Measurements from ENCODE around the gene GNG12.

Gene GNG12

DNA sequence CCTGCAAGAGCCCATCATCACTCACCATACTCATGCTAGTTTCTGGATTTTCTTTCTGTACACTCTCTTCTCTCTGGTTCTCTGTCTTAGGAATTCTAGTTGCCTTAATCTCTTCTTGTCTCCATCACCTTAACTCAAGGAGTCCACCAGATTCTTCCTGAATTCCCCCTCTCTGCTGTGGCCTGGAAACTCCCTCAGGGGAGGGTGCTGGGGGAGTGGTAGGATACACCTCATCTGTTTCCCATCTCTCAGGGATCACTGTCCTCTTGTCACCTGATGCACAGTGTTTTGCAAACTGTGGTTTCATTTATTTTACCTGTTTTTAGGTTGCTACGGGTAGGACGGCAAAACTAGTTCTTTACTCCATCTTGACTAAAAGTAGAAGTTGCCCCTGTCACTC lies 6.6 kb upstream of the GNG12 start:
- no peak for DNase-seq

DNA sequence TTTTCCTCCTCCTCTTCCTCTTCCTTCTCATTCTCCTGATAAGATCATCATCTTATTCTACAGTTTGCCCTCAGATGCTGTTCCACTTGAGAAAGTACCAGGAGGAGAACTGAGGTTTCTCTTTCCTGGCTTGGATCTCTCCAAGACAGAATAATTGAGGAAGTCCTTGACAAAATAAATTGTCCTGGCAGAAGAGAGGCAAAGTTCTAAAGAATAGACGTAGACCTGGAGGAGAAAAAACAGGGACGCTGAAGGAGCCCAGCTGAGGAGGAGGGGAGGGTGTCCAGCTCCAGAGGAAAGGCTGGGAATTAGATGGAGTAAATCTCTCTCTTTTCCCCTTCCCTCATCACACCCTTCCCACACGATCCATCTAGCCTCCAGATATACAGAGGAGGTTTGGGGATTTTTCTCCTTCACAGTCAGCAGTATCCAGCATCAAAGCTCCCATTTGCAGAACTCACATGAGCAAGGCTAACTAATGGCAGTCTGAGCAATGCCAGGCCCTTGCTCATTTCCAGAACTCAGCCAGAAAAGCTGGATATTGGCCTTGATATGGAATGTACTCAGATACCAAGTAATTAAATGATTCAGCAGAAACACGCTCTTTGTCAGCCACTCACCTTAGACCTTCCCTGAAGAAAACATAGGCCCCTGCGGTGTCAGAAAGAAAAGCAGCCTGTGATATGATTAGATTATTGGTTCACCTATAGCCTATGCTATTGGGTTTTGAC lies 5.1 kb upstream of the GNG12 start:
- no peak for DNase-seq

DNA sequence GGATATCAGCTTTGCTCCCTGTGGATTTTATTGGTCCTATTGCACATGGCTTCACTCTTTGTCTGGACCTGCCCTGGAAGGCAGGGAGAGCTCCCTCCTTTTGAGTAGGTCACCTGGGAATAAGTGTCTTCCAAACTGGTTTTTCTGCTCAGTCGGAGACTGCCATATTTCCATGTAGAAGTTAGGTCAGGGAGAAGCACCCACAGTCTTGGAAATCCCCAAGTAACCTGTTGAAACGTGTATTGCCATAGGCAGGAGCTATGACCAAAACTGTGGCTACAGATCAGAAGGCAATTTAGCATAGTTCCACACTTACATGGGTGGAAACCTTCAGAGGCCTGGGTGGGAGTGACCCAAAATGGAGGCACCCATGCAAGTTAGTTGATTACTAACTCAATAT lies 3.5 kb upstream of the GNG12 start:
- no peak for DNase-seq

DNA sequence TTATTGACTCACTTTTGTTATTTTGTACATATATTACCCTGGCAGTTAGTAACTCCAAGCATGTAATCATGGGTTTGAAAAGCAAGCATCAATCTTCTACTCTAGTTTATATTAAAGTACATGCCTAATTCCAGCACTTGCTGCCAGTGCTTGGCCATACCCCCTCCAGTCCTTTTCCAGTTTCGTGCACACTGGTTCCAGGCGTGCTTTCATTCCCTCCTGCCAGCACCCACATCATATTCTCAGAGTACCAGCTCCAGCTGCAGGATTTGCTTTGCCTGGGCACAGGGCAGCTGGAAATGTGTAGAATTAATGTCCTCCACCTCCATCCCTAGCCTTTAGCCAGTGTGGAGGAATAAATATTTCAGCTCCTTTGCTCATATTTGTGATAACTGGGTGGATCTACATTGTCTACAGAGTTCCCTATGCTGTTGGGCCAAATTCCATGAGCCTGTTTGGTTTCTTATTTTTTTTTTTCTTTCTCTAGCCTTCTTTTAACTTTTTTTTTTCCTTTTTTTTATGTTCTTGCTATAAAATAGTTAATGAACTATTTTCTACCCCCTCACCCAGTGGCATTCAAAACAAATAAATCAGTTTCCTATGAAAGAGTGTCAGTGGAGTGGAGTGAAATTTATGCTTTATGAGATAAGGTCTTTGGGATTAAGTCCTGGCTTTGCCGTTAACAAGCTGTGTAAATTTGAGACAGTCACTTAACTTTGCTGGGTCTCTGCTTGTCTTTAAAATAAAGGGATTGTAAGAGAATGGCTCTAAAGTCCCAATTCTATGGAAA lies 2.6 kb upstream of the GNG12 start:
- no peak for DNase-seq

DNA sequence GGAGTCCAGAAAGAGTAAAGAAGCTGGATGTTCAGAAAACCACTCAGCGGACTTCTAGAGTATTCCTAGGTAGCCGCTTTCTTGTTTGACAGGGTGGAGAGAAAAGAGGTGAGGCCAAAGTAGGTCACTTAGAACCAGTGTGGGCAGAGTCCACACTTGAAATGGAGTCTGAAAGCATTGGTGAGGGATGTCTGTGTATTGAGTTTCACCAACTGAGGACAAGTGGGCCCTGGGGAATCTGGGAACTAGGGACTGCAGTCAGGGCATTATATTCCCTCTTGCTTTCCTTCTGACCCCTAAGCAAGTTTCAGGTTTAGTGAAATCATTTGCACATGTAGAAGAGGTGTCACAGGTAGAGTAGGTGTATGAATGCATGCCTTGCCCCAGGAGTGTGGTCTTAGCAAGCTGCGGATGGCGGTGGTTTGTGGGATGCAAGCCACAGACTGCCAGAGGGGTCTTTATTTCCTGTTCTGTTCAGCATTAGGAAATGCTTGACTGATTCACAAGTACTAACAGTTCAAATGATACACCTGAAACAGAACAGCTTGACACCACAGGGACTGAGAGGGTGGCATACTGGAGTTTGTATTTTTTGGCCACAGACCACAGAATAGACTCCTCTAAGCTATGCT lies 1.1 kb upstream of the GNG12 start:
- no peak for DNase-seq

DNA sequence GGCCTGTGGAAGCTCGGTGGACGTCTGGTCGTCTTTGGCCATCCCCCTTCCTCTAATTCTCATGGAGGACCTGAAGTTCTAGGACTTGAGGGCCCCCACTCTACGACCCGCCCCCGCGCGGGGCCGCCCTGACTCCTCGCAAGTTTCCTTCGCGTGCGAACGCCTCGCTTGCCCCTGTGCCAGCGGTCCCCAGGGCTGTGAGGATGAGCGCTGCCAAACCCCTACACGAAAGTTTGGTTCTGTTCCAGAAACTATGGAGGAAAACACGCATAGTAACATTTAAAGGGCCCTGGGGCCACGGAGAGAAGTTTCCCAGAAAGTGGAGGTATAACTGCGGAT lies 304 bp upstream of the GNG12 start:
- DNase-seq: no peak

DNA sequence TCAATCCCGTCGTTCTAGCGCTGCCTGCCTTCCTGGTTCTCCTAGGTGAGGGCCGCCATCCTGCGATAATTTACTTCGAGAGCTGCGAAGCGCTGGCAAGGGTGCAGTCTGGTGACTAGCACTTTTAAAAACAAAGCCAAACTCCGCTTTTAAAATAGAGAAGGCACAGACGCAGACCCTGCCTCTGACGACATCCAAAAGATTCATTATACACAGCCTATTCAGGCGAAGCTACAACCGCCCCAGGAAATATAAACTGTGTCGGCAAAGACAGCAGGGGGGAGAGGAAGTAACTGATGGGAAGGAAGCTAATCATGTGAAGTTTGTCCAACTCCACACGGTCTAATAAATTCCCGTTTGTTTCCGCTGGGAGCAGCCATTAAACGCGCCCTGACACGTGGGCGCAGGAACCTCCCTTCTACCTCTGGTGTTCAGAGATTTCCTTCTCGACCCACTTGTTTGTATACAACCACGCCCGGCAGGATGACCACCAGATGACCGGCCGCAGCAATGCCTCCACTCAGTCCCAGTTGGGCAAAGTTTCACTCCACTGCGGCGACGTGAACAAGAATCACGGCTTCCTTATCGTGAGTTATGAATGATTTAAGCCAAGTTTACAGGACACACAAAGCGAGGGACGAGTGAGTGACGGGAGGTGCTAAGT lies 1.3 kb downstream of the GNG12 start:
- no peak for DNase-seq

DNA sequence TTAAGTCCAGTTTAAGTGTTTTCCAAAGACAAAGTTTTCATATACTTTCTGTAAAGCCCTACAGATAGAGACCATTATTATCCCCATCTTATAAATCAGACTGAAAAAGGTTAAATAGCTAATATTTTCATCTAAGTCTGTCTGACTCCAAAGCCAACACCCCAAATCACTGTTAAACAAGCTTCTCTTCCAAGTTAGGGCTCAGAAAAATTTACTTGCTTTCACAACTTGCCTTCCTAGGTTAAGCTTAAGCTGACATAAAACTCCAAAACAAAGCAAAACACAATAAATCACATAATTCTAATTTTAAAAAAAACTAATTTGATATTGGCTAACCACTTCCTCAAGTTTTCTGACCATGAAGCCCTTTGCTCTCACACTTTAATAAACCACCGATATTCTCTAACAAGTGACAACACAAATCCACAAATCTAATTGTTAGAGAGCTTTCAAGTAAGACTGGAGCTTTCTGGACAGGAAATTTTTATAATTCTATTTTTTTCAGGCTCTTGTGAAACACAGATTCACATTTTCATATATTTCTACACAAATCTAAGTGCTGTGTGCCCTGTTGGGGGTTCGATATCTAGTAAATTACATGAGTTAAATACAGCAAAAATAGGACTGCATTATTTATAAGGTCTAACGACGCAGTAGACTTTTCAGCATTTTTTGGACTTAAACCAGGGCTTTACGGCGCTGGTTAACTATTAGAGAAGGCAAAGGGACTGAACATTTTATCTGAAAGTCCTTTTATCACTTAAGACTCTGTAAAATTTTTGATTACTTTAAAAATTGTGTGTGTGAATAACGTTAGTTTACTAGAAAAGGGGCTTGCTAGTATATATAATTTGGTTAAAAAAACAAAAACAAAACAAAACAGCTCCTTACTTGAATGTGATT lies 2.1 kb downstream of the GNG12 start:
- no peak for DNase-seq

DNA sequence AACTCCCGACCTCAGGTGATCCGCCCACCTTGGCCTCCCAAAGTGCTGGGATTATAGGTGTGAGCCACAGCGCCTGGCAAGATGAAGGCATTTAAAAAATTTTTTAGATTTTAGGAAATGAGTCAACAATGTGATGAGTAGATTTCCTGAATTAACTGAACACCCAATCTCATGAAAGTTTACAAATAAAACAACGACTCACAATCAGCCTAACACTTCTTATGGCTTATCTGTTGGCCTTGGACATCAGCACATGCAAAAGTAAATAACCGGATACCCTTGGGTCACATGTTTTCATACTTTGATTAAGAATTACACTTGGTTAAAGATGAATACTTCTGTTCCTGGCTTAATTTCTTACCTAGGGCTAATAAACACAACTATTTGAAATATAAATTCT lies 3.0 kb downstream of the GNG12 start:
- DNase-seq: no peak

DNA sequence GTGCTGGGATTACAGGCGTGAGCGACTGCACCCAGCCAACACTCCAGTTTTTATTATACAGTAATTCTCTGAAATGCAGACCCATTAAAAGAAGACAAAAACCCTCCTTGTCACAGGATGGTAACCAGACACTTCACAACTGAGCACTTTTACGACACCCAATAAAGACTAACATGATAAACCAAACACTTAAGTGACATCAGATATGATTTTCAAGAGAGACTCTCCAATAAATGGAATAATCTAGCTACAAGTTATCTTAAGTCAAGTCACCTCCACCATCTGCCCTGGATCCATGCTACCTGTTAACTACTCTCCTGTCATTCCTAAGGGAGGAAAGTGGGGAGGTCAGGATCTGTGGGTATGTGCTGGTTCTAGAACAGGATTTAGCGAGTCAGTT lies 5.6 kb downstream of the GNG12 start:
- DNase-seq: no peak

DNA sequence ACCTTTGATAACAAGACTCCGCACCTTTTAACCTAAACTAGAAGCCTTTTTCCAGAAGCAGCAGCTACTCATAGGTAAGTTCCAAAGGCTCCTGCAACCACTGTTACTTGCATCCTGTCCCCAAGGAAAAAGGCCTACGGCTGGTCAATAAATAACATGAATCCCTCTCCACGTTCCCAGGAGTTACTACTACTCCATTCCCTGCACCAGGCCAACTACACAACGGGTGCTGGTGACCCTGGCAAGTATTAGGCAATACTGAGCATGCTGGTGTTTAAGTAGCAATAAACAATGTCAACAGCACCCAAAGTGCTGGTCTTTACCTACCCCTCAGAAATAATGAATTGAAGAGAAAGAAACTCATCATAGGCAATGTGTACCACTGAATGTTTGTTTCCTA lies 7.7 kb downstream of the GNG12 start:
- DNase-seq: no peak

DNA sequence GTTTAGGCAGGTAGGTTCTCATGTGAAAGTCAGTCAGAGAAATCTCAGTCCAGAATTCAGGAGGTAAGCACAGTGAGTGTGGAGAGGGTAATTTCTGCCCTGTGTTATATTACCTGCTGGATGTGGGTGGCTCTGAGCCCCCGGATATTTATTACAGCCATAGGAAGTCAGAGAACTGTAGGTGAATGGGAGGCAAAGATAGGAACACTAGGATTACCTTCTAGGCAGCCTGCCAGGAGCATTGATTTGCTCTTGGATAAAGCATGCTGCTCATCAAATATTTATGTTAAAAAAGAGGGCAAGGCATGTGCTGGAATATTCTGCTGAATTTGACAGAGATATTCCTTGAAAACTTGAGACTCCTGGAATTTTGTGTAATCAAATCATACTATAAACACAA lies 8.5 kb downstream of the GNG12 start:
- no peak for DNase-seq

DNA sequence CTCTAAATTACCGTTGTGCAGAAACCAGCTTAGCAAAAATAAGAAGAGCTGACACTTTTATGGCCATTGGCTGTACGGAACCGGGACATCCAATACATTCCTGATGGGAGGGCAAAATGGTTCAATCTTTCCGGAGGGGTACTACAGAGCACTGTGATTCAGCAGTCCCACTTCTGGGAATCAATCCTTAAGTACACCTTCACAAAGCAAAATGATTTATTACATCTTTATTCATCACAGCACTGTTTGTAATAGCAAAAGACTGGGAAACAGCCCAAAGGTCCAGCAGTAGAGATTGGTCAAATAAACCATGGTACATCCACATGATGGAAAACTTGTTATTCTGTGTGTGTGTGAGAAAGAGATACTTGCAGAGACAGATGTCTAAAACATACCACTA lies 9.7 kb downstream of the GNG12 start:
- DNase-seq: no peak

DNA sequence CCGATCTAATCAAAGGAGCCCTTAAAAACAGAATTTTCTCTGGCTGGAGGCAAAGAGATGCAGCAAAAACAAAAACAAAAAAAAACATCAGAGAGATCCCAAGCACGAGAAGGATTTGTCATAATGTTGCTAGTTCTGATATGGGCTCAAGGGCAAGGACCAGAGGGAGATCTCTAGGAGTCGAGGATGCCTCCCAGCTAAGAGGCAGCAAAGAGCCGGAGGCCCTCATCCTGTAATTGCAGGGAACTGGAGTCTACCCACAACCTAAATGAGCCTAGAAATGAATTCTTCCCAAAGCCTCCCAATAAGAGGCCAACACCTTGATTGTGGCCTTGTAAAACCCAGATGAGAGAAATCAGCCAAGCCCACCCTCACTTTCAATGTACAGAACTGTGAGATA lies 12.0 kb downstream of the GNG12 start:
- DNase-seq: no peak

DNA sequence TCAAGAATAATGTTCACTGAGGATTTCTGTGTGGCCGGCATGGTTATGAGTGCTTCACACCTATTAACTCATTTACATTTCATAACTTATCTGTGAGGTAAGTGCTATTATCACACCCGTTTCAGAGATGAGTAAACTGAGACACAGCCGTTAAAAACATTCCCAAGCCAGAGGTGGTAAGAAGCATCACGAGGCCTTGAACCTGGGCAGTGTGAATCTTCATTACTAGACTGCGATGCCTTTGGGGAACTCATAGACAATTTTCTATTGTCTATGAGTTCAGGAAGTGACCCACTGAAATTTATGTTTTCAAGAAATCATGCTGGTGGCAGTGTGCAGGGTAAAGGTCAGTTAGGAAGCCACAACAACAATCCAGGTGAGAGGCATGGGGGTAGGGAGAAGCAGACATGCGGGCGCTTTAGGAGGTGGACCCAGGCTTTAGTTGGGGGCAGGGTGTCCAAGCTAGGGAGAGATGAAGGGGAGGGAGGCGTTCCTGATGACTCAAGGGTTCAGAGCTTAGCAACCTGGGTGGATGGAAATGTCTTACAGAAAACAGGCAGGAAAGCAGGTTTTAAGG lies 14.5 kb downstream of the GNG12 start:
- DNase-seq: no peak

DNA sequence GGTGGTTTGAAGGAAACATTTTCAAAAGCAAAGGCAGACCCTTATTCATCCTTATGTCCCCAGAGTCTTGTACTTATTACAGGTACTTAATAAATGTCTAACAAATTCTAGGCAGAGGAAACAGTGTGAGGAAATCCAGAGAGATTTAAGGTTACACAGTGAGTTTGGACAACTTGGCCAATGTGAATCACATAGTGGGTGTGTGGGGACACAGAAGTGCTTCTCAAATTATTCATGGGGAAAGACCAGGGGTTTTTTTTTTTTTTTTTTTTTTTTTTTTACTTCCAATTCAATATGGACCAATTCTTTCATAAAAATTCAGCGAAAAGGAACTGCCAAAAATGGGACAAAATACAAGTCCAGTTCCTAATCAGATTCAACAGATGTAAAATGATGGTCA lies 15.1 kb downstream of the GNG12 start:
- DNase-seq: no peak

DNA sequence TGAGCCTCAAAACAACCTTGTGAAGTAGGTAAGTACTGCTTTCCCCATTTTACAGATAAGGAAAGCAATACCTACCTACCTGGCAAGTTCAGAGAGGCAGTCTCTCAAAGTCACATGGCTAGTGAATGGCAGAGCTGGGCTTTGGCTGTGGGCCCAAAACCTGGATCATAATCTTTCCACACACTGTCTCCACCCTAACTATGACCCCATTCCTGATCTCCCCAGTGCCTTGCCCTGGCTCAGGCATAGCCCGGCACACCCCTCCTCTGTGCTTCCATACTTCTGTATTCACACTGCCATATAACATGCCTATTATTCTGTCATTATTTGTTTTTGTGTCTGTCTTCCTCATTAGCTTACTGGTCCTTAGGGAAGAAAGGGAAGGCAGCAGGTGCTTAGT lies 15.9 kb downstream of the GNG12 start:
- DNase-seq: no peak

DNA sequence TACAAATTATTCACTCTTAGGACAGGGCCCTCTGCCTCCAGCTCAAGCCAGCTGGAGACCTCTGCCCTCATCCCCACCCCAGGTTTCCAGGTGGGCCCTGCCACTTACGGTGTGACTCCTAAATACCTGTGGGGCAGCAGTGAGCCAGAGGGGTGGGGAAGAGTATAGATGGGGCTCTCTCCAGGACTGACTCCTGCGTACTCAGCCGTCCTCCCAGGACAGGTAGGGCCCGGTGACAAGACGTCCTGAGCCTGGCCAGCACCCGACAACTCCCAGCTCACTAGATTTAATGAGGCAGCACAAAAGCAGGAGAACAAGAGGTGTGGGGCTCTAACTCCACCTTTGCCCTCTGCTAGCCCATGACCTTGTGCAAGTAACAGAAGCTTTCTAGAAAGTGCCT lies 16.8 kb downstream of the GNG12 start:
- no peak for DNase-seq

DNA sequence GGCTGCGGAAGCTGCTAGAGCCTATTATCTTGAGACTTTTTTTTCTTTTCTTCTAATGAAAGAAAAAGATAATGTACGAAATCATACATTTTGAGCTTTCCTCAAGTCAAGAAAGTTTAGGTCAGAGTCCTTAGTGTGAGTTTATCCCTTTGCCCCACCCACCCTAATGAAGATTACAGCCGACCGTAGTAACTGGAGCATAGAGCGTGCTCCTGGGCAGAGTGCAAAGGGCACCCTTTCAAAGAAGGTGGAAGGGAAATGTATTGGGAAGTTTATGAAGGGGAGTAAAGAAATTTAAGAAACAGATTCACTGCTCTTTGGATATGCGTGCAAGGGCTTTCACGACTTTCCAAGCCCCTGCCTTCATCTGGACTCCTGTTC lies 17.2 kb downstream of the GNG12 start:
- no peak for DNase-seq

DNA sequence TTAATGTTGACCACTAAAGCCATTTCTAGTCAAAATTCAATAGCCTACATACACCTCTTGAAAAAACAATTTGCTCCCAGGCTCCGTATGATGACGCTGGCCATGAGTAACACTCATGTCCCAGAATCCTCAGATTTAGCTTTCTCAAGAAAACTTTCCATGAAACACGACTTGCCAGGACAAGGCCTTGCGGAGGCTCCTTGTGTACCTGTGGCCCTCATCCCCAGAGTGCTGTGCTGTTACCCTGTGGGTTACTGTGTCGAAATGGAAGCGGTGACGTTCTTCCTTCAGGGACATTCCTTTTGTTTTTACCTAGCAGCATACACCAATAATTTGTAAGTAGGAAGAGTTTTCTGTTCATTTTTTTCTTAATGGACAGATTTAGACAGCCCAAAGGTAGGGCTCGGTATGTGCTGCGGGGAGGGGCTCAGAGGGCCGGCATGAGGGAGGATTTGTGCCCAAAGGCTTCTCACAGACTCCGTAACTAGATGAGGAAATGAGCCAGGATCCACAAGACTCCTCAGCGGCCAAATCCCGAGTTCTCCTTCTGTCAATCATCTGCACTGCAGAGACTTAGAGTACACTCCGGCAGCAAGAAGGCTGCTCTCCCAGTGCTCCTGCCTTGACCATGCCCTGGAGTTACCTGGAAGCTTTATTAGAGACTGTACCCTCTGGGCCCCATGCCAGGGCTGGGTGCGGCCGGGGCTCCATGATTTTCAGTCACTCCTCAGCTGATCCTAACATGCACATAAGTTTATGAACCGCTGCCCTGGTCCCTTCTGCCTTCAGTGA lies 17.8 kb downstream of the GNG12 start:
- DNase-seq: no peak

DNA sequence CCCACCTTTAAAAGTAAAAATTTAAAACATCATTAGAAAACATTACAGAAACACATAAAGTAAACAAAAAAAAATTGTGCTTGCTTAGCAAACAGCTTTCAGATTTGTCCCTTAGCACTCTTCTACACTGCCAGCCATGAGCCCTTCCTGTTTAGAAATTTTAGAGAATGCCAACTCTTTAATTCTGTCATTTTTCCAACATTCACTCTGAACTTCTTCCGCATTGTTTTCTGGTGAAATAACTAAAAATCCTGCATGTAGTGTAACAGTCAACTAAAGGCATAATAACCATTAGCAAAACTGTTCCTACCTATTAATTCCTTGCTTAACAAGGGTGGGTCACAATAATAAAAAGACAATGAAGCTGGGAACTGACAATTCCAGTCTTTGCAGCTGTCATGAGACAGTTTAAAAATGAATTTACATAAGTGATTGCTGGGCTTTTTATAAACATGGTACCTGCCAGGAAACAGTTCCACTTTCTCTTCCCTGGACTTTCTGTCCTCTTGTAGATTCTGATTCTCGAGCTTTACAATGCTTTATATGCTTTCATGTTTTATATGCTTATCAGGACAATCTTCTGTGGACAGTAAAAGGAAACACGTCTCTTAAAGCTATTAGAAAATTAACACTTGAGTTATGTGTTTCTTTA lies 19.0 kb downstream of the GNG12 start:
- no peak for DNase-seq
